Measurements from ENCODE around the gene HNF1B.

- TF ChIP-seq SUZ12 (IDR thresholded peaks at IDR 0.05) (no peak), NFRKB (IDR thresholded peaks at IDR 0.05) (no peak), BHLHE40 (IDR thresholded peaks at IDR 0.05; ENCODE audit: borderline replicate concordance) (no peak), FOXM1 (IDR thresholded peaks at IDR 0.05; ENCODE audit: borderline replicate concordance) (no peak), ARNT (IDR thresholded peaks at IDR 0.05) (no peak), FOXK2 (IDR thresholded peaks at IDR 0.05) (no peak), CTBP1 (IDR thresholded peaks at IDR 0.05; ENCODE audit: borderline replicate concordance) (no peak), SP1 (IDR thresholded peaks at IDR 0.05) (no peak), ELF4 (IDR thresholded peaks at IDR 0.05) (no peak), TARDBP (IDR thresholded peaks at IDR 0.05) (no peak), ZNF384 (IDR thresholded peaks at IDR 0.05) (no peak), LEF1 (IDR thresholded peaks at IDR 0.05; ENCODE audit: borderline replicate concordance) (no peak)
- TF ChIP-seq, protein P1, sequence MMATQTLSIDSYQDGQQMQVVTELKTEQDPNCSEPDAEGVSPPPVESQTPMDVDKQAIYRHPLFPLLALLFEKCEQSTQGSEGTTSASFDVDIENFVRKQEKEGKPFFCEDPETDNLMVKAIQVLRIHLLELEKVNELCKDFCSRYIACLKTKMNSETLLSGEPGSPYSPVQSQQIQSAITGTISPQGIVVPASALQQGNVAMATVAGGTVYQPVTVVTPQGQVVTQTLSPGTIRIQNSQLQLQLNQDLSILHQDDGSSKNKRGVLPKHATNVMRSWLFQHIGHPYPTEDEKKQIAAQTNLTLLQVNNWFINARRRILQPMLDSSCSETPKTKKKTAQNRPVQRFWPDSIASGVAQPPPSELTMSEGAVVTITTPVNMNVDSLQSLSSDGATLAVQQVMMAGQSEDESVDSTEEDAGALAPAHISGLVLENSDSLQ (IDR thresholded peaks at IDR 0.05), result no peak
Measured at GRCh38 chr17:37726248-37726647, 18.6 kb downstream of the HNF1B start.

Data from HEK293T (cell line).